Loucy (cell line): ENCODE data around the gene ABTB2.

ENCODE experiments used
- H2AFZ ChIP-seq: fragments of 200-600 bp; sonication (generic); 2 replicates; pipeline ENCODE4 v1.6.0; 2016; ENCODE audit warnings: antibody characterized with exemption, mild to moderate bottlenecking, low read length, moderate library complexity
- H3F3A ChIP-seq: fragments of 200-600 bp; 2 replicates; pipeline ENCODE4 v1.6.0; 2016; ENCODE audit warnings: antibody characterized with exemption, low read depth, mild to moderate bottlenecking
- H3K27me3 ChIP-seq: fragments of 200-600 bp; sonication (generic); 2 replicates; pipeline ENCODE4 v1.6.1; 2014; ENCODE audit warnings: low read length, mild to moderate bottlenecking; ENCODE audit not compliant: insufficient read depth, poor library complexity, severe bottlenecking
- H3K36me3 ChIP-seq: fragments of 200-600 bp; sonication (generic); 2 replicates; pipeline ENCODE4 v1.6.1; 2016; ENCODE audit warnings: low read length; ENCODE audit not compliant: insufficient read depth
- H3K4me1 ChIP-seq: fragments of 200-600 bp; sonication (generic); 2 replicates; pipeline ENCODE4 v1.5.1; 2014; ENCODE audit warnings: low read length, mild to moderate bottlenecking; ENCODE audit not compliant: insufficient read depth, poor library complexity, severe bottlenecking
- H3K4me2 ChIP-seq: fragments of 200-600 bp; sonication (generic); 2 replicates; pipeline ENCODE4 v1.6.0; 2014; ENCODE audit warnings: antibody characterized with exemption, low read length, low read depth, mild to moderate bottlenecking; ENCODE audit not compliant: poor library complexity, severe bottlenecking
- H3K4me3 ChIP-seq: fragments of 200-600 bp; sonication (generic); 2 replicates; pipeline ENCODE4 v1.5.1; 2014; ENCODE audit warnings: low read length, mild to moderate bottlenecking, mixed read lengths; ENCODE audit not compliant: poor library complexity, severe bottlenecking
- H3K79me2 ChIP-seq: fragments of 200-600 bp; sonication (generic); 2 replicates; pipeline ENCODE4 v1.6.1; 2014; ENCODE audit warnings: low read length; ENCODE audit not compliant: insufficient read depth
- H3K9ac ChIP-seq: fragments of 200-600 bp; sonication (generic); 2 replicates; pipeline ENCODE4 v1.6.0; 2014; ENCODE audit warnings: mild to moderate bottlenecking, low read depth, low read length, moderate library complexity; ENCODE audit not compliant: poor library complexity, severe bottlenecking
- H3K9me2 ChIP-seq: fragments of 200-600 bp; sonication (generic); replicated peaks from 2 replicates; pipeline ENCODE4 v1.6.1; 2016; ENCODE audit warnings: low read depth, low read length, mixed read lengths
- H3K9me3 ChIP-seq: fragments of 200-600 bp; sonication (generic); 2 replicates; pipeline ENCODE4 v1.6.1; 2014; ENCODE audit warnings: mild to moderate bottlenecking, antibody characterized with exemption, low read length, low read depth; ENCODE audit not compliant: insufficient read depth
- H4K20me1 ChIP-seq: fragments of 200-600 bp; sonication (generic); 2 replicates; pipeline ENCODE4 v1.6.0; 2014; ENCODE audit warnings: antibody characterized with exemption, low read length, mild to moderate bottlenecking; ENCODE audit not compliant: insufficient read depth, poor library complexity, severe bottlenecking
- EZH2phosphoT487 ChIP-seq: fragments of 200-600 bp; IDR thresholded peaks from 2 replicates; pipeline ENCODE4 v1.6.1; 2018; ENCODE audit warnings: antibody characterized with exemption, mild to moderate bottlenecking, moderate library complexity, borderline replicate concordance
- TF ChIP-seq, protein P1 (sequence below): fragments of 200-600 bp; sonication (generic); conservative IDR thresholded peaks from 2 replicates; pipeline ENCODE4 v1.5.1; 2014; ENCODE audit warnings: mild to moderate bottlenecking, antibody characterized with exemption, low read length

Gene ABTB2

DNA sequence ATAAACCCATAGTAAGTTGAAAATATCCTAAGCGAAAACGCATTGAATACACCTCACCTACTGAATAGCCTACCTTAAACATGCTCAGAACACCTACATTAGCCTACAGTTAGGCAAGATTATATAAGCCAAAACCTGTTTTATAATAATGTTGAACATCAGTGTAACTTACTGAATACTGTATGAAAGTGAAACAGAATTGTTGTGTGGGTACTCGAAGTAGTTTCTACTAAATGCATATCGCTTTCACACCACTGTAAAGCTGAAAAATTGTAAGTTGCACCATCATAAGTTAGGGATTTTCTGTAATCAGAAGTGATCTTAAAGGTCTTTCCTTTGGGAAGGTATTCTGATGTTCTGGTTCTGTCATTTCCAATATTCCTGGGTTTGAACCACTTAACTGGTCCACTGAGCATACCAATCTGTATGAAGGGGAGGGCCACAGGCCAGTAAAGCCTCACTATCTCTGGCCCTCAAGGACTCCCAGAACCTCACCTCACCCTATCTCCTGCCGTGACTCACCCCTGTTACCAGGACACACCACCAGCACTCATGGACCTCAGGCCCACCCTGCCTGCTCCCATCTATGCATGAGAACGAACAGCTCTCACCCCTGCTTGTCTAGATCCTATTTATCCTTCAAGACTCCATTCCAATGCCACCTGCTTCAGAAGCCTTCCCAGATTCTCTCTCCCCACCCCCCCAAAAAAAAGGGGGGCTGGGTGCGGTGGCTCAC is 182.4 kb downstream of the ABTB2 start:
- H3K4me2 ChIP-seq = no peak overlapping the region
- H3K79me2 ChIP-seq = no peaks in the 10 kb centered on the region

GRCh38 chr11:34174412-34175041 is 183.3 kb downstream of the ABTB2 start:
- Histone ChIP-seq H3K9me3 (no peaks in the 10 kb centered on the region), H4K20me1 (no peaks in the 10 kb centered on the region), H3K9ac (no peak overlapping the region), H3K4me2 (peak overlapping the region; percentile 60), H3K4me1 (peaks cover 7% of the 10 kb centered on the region), H3K36me3 (no peaks in the 10 kb centered on the region), H2AFZ (no peak overlapping the region), H3K9me2 (no peaks in the 10 kb centered on the region), H3K79me2 (no peaks in the 10 kb centered on the region), H3K27me3 (no peaks in the 10 kb centered on the region), H3K4me3 (peak overlapping the region; percentile 19), H3F3A (no peaks in the 10 kb centered on the region)
- TF ChIP-seq, protein P1, sequence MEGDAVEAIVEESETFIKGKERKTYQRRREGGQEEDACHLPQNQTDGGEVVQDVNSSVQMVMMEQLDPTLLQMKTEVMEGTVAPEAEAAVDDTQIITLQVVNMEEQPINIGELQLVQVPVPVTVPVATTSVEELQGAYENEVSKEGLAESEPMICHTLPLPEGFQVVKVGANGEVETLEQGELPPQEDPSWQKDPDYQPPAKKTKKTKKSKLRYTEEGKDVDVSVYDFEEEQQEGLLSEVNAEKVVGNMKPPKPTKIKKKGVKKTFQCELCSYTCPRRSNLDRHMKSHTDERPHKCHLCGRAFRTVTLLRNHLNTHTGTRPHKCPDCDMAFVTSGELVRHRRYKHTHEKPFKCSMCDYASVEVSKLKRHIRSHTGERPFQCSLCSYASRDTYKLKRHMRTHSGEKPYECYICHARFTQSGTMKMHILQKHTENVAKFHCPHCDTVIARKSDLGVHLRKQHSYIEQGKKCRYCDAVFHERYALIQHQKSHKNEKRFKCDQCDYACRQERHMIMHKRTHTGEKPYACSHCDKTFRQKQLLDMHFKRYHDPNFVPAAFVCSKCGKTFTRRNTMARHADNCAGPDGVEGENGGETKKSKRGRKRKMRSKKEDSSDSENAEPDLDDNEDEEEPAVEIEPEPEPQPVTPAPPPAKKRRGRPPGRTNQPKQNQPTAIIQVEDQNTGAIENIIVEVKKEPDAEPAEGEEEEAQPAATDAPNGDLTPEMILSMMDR = peak; percentile 81
- TF ChIP-seq EZH2phosphoT487 = no peak

More for the DNA sequence above, 182.4 kb downstream of the ABTB2 start:
- TF ChIP-seq, protein P1 = no peak
- TF ChIP-seq EZH2phosphoT487 = no peak
- Histone ChIP-seq H4K20me1 (no peaks in the 10 kb centered on the region), H3F3A (no peaks in the 10 kb centered on the region), H3K36me3 (no peaks in the 10 kb centered on the region), H3K9ac (no peak overlapping the region), H3K27me3 (no peaks in the 10 kb centered on the region), H3K9me2 (no peaks in the 10 kb centered on the region), H3K4me1 (peaks cover 16% of the 10 kb centered on the region), H3K4me3 (no peak overlapping the region), H3K9me3 (no peaks in the 10 kb centered on the region), H2AFZ (no peak overlapping the region)

GRCh38 chr11:34173050-34173449 is 184.8 kb downstream of the ABTB2 start:
- H3K79me2 ChIP-seq = no peaks in the 10 kb centered on the region
- H3K27me3 ChIP-seq = no peaks in the 10 kb centered on the region
- H4K20me1 ChIP-seq = no peaks in the 10 kb centered on the region
- H3K9me3 ChIP-seq = no peaks in the 10 kb centered on the region
- no peaks in the 10 kb centered on the region for H3K9me2 ChIP-seq
- H3K4me3 ChIP-seq = no peak overlapping the region
- H3K4me1 ChIP-seq = peaks cover 6% of the 10 kb centered on the region
- TF ChIP-seq, protein P1 = no peak
- TF ChIP-seq EZH2phosphoT487 = no peak
- H3K36me3 ChIP-seq = no peaks in the 10 kb centered on the region
- no peaks in the 10 kb centered on the region for H3F3A ChIP-seq
- no peak overlapping the region for H3K4me2 ChIP-seq
- no peak overlapping the region for H3K9ac ChIP-seq
- H2AFZ ChIP-seq = no peak overlapping the region
